PFSK-1 (cell line): ENCODE measurements around the gene HAGHL.

Experiments
- POLR2AphosphoS5 ChIP-seq: IDR thresholded peaks from 2 replicates; pipeline ENCODE4 v1.6.1; 2012; ENCODE audit warnings: low read depth, mild to moderate bottlenecking, control low read depth, low read length, moderate library complexity
- REST ChIP-seq, 2 experiments: IDR thresholded peaks; 2 replicates each; pipeline versions ENCODE4 v1.6.1 to v1.8.0; 2011 to 2012; ENCODE audit warnings: low read depth in 2 of 2, low read length in 2 of 2, control low read depth in 1 of 2, inconsistent platforms in 1 of 2, mild to moderate bottlenecking in 1 of 2, moderate library complexity in 1 of 2; ENCODE audit not compliant: insufficient read depth in 1 of 2
- TAF1 ChIP-seq: IDR thresholded peaks from 2 replicates; pipeline ENCODE4 v1.6.1; 2012; ENCODE audit warnings: low read length, control low read depth, borderline replicate concordance; ENCODE audit not compliant: insufficient read depth

GRCh38 chr16:717450-718245 lies 9.3 kb upstream of the HAGHL start:
- TF ChIP-seq TAF1: no peak
- no peak for TF ChIP-seq REST (IDR thresholded peaks at IDR 0.05; ENCODE audit: insufficient read depth in 1 of 2, low read depth in 2 of 2, low read length in 2 of 2)
- TF ChIP-seq POLR2AphosphoS5: no peak; the same call in 1 of the 2 replicates
